ENCODE data around the gene PPARG. TPM values are rescaled to one million over a fixed set of nuclear protein-coding genes. Genes with fewer than 3 reads are reported as not detected.
"Not testable (repeated sequence)": the region's sequence is repeated elsewhere in the genome, so short reads cannot be mapped to it uniquely, and the experiment has no call there.

The PPARG gene
- total RNA-seq, 1 donor from 2014 or later = 2.5 TPM

- Mint-ChIP-seq H3K36me3 (ENCODE audit: low read depth) (no peaks in the 10 kb centered on the region), H3K27me3 (ENCODE audit: insufficient read depth) (peaks cover 2% of the 10 kb centered on the region), H3K4me3 (no peak overlapping the region), H3K4me1 (ENCODE audit: low read depth) (no peaks in the 10 kb centered on the region), H3K9me3 (no peaks in the 10 kb centered on the region), H3K27ac (no peak overlapping the region)
- intact Hi-C loops (cut with micrococcal nuclease) = no loop called here
- no peak for DNase-seq (ENCODE audit: low spot score)
Observed at GRCh38 chr3:12443781-12444522, 155.1 kb downstream of the PPARG start.

GRCh38 chr3:12444582-12445471, 156.0 kb downstream of the PPARG start:
- intact Hi-C loops (cut with micrococcal nuclease) = no loop called here
- no peaks in the 10 kb centered on the region for H3K36me3 Mint-ChIP-seq (ENCODE audit: low read depth)
- H3K9me3 Mint-ChIP-seq = no peaks in the 10 kb centered on the region
- no peak overlapping the region for H3K27ac Mint-ChIP-seq
- DNase-seq (ENCODE audit: low spot score) = no peak
- H3K27me3 Mint-ChIP-seq (ENCODE audit: insufficient read depth) = peaks cover 2% of the 10 kb centered on the region
- no peak overlapping the region for H3K4me3 Mint-ChIP-seq
- H3K4me1 Mint-ChIP-seq (ENCODE audit: low read depth) = no peaks in the 10 kb centered on the region

GRCh38 chr3:12445523-12446240, 156.8 kb downstream of the PPARG start:
- no peak for DNase-seq (ENCODE audit: low spot score)
- no peaks in the 10 kb centered on the region for H3K4me1 Mint-ChIP-seq (ENCODE audit: low read depth)
- H3K27me3 Mint-ChIP-seq (ENCODE audit: insufficient read depth) = peaks cover 2% of the 10 kb centered on the region
- no peak overlapping the region for H3K4me3 Mint-ChIP-seq
- no peak overlapping the region for H3K27ac Mint-ChIP-seq
- intact Hi-C loops (cut with micrococcal nuclease) = no loop called here
- no peaks in the 10 kb centered on the region for H3K36me3 Mint-ChIP-seq (ENCODE audit: low read depth)
- no peaks in the 10 kb centered on the region for H3K9me3 Mint-ChIP-seq

- H3K36me3 Mint-ChIP-seq (ENCODE audit: low read depth) = no peaks in the 10 kb centered on the region
- DNase-seq (ENCODE audit: low spot score) = no peak
- no peaks in the 10 kb centered on the region for H3K4me1 Mint-ChIP-seq (ENCODE audit: low read depth)
- H3K9me3 Mint-ChIP-seq = no peaks in the 10 kb centered on the region
- H3K27me3 Mint-ChIP-seq (ENCODE audit: insufficient read depth) = peaks cover 2% of the 10 kb centered on the region
- H3K27ac Mint-ChIP-seq = no peak overlapping the region
- no peak overlapping the region for H3K4me3 Mint-ChIP-seq
- intact Hi-C loops (cut with micrococcal nuclease) = no loop called here
Observed at GRCh38 chr3:12446298-12446697, 157.4 kb downstream of the PPARG start.

GRCh38 chr3:12447075-12447474, 158.2 kb downstream of the PPARG start:
- H3K9me3 Mint-ChIP-seq = no peaks in the 10 kb centered on the region
- no peak overlapping the region for H3K4me3 Mint-ChIP-seq
- no peak for DNase-seq (ENCODE audit: low spot score)
- H3K36me3 Mint-ChIP-seq (ENCODE audit: low read depth) = no peaks in the 10 kb centered on the region
- peaks cover 2% of the 10 kb centered on the region for H3K27me3 Mint-ChIP-seq (ENCODE audit: insufficient read depth)
- H3K27ac Mint-ChIP-seq = no peak overlapping the region
- intact Hi-C loops (cut with micrococcal nuclease) = no loop called here
- H3K4me1 Mint-ChIP-seq (ENCODE audit: low read depth) = no peaks in the 10 kb centered on the region

- H3K9me3 Mint-ChIP-seq; H3K4me1 Mint-ChIP-seq (ENCODE audit: low read depth); DNase-seq (ENCODE audit: low spot score); H3K4me3 Mint-ChIP-seq; H3K36me3 Mint-ChIP-seq (ENCODE audit: low read depth); intact Hi-C loops (cut with micrococcal nuclease); H3K27me3 Mint-ChIP-seq (ENCODE audit: insufficient read depth); H3K27ac Mint-ChIP-seq: not testable (repeated sequence)
Observed at GRCh38 chr3:12448404-12449202, 159.7 kb downstream of the PPARG start.

GRCh38 chr3:12449889-12450682, 161.2 kb downstream of the PPARG start:
- Mint-ChIP-seq H3K4me1 (ENCODE audit: low read depth) (no peaks in the 10 kb centered on the region), H3K27me3 (ENCODE audit: insufficient read depth) (peaks cover 2% of the 10 kb centered on the region), H3K36me3 (ENCODE audit: low read depth) (no peaks in the 10 kb centered on the region), H3K9me3 (no peaks in the 10 kb centered on the region), H3K27ac (no peak overlapping the region), H3K4me3 (no peak overlapping the region)
- intact Hi-C loops (cut with micrococcal nuclease) = no loop called here
- no peak for DNase-seq (ENCODE audit: low spot score)

- no peaks in the 10 kb centered on the region for H3K9me3 Mint-ChIP-seq
- peaks cover 3% of the 10 kb centered on the region for H3K27me3 Mint-ChIP-seq (ENCODE audit: insufficient read depth)
- no peak overlapping the region for H3K4me3 Mint-ChIP-seq
- H3K27ac Mint-ChIP-seq = no peak overlapping the region
- no peaks in the 10 kb centered on the region for H3K36me3 Mint-ChIP-seq (ENCODE audit: low read depth)
- intact Hi-C loops (cut with micrococcal nuclease) = no loop called here
- no peaks in the 10 kb centered on the region for H3K4me1 Mint-ChIP-seq (ENCODE audit: low read depth)
- DNase-seq (ENCODE audit: low spot score) = no peak
Observed at GRCh38 chr3:12451481-12451880, 162.6 kb downstream of the PPARG start.

GRCh38 chr3:12451960-12452359, 163.1 kb downstream of the PPARG start:
- no peak overlapping the region for H3K27ac Mint-ChIP-seq
- no peaks in the 10 kb centered on the region for H3K4me1 Mint-ChIP-seq (ENCODE audit: low read depth)
- H3K9me3 Mint-ChIP-seq = no peaks in the 10 kb centered on the region
- H3K4me3 Mint-ChIP-seq = no peak overlapping the region
- peaks cover 3% of the 10 kb centered on the region for H3K27me3 Mint-ChIP-seq (ENCODE audit: insufficient read depth)
- no peak for DNase-seq (ENCODE audit: low spot score)
- intact Hi-C loops (cut with micrococcal nuclease) = no loop called here
- no peaks in the 10 kb centered on the region for H3K36me3 Mint-ChIP-seq (ENCODE audit: low read depth)

GRCh38 chr3:12452361-12453330, 163.8 kb downstream of the PPARG start:
- Mint-ChIP-seq H3K9me3 (no peaks in the 10 kb centered on the region), H3K4me1 (ENCODE audit: low read depth) (no peaks in the 10 kb centered on the region), H3K27me3 (ENCODE audit: insufficient read depth) (peaks cover 3% of the 10 kb centered on the region), H3K36me3 (ENCODE audit: low read depth) (no peaks in the 10 kb centered on the region), H3K4me3 (no peak overlapping the region), H3K27ac (no peak overlapping the region)
- intact Hi-C loops (cut with micrococcal nuclease) = no loop called here
- DNase-seq (ENCODE audit: low spot score) = no peak

Measured in activated T-helper 1 cell treated with anti-CD3 and anti-CD28 coated beads, Interleukin-12 subunit alpha, Interleukin-12 subunit beta, Interleukin-2, Interleukin-4 antibody, amounts not matched to agents 30 ng/mL and 10 ng/mL and 1 ng/mL, durations not matched to agents 14 hours and 24 hours and 36 hours (primary cell).